DOHH2 (cell line): ENCODE data around the gene BEST2.
A peak's percentile ranks its signal among the peaks of the same experiment; 100 is the strongest.

Experiments used
- H3F3A ChIP-seq: fragments of 200-600 bp; sonication (generic), shearing (Covaris generic); 2 replicates; pipeline ENCODE4 v1.6.0; 2016; ENCODE audit warnings: antibody characterized with exemption, mild to moderate bottlenecking; ENCODE audit not compliant: control insufficient read depth, insufficient read depth
- H3K27ac ChIP-seq: fragments of 200-600 bp; sonication (generic); 2 replicates; pipeline ENCODE4 v1.5.1; 2014; ENCODE audit warnings: low read depth, mild to moderate bottlenecking, low read length, moderate library complexity
- H3K27me3 ChIP-seq: fragments of 200-600 bp; sonication (generic); 2 replicates; pipeline ENCODE4 v1.6.1; 2014; ENCODE audit warnings: mild to moderate bottlenecking, low read length, mixed read lengths; ENCODE audit not compliant: control insufficient read depth
- H3K36me3 ChIP-seq: fragments of 200-600 bp; sonication (generic); 2 replicates; pipeline ENCODE4 v1.6.1; 2014; ENCODE audit warnings: mild to moderate bottlenecking, low read length, moderate library complexity, mixed read lengths; ENCODE audit not compliant: control insufficient read depth
- H3K4me1 ChIP-seq: fragments of 200-600 bp; sonication (generic); 2 replicates; pipeline ENCODE4 v1.6.1; 2014; ENCODE audit warnings: mild to moderate bottlenecking, low read length, mixed read lengths; ENCODE audit not compliant: control insufficient read depth
- H3K4me2 ChIP-seq: fragments of 200-600 bp; sonication (generic); 2 replicates; pipeline ENCODE4 v1.6.0; 2014; ENCODE audit warnings: mild to moderate bottlenecking, low read length, moderate library complexity
- H3K4me3 ChIP-seq: fragments of 200-600 bp; sonication (generic); 2 replicates; pipeline ENCODE4 v1.5.1; 2014; ENCODE audit warnings: mild to moderate bottlenecking, low read length, mixed read lengths
- H3K79me2 ChIP-seq: fragments of 200-600 bp; sonication (generic); 2 replicates; pipeline ENCODE4 v1.6.1; 2014; ENCODE audit warnings: mild to moderate bottlenecking, low read length, mixed read lengths; ENCODE audit not compliant: control insufficient read depth
- H3K9me2 ChIP-seq: fragments of 200-600 bp; sonication (generic); replicated peaks from 2 replicates; pipeline ENCODE4 v1.6.1; 2014; ENCODE audit warnings: mild to moderate bottlenecking, low read length, mixed read lengths; ENCODE audit not compliant: control insufficient read depth
- H3K9me3 ChIP-seq: fragments of 200-600 bp; sonication (generic); 2 replicates; pipeline ENCODE4 v1.6.1; 2014; ENCODE audit warnings: antibody characterized with exemption, low read length, mixed read lengths; ENCODE audit not compliant: control insufficient read depth, insufficient read depth
- H4K20me1 ChIP-seq: fragments of 200-600 bp; sonication (generic); 2 replicates; pipeline ENCODE4 v1.6.0; 2014; ENCODE audit warnings: low read depth, mild to moderate bottlenecking, antibody characterized with exemption, low read length, moderate library complexity; ENCODE audit not compliant: control insufficient read depth, insufficient read depth
- EZH2phosphoT487 ChIP-seq: fragments of 200-600 bp; sonication (generic); IDR thresholded peaks from 2 replicates; pipeline ENCODE4 v1.6.1; 2017; ENCODE audit warnings: borderline replicate concordance, mild to moderate bottlenecking, antibody characterized with exemption, low read length, moderate library complexity, mixed read lengths
- TF ChIP-seq, protein P1 (sequence below): fragments of 200-600 bp; sonication (generic); IDR thresholded peaks from one replicate; pipeline ENCODE4 v1.5.1; 2014; ENCODE audit warnings: antibody characterized with exemption, mild to moderate bottlenecking, low read depth, low read length; ENCODE audit not compliant: poor library complexity, severe bottlenecking

Gene BEST2

GRCh38 chr19:12756150-12756883 is 4.7 kb downstream of the BEST2 start:
- Histone ChIP-seq H3F3A (no peaks in the 10 kb centered on the region), H3K79me2 (no peaks in the 10 kb centered on the region), H4K20me1 (no peaks in the 10 kb centered on the region), H3K36me3 (no peaks in the 10 kb centered on the region), H3K9me2 (no peaks in the 10 kb centered on the region), H3K27ac (no peak overlapping the region), H3K27me3 (peaks cover 15% of the 10 kb centered on the region), H3K9me3 (no peaks in the 10 kb centered on the region), H3K4me1 (peaks cover 2% of the 10 kb centered on the region; the same call in 1 of the 2 replicates), H3K4me2 (no peak overlapping the region), H3K4me3 (no peak overlapping the region)
- no peak for TF ChIP-seq EZH2phosphoT487
- TF ChIP-seq, protein P1, sequence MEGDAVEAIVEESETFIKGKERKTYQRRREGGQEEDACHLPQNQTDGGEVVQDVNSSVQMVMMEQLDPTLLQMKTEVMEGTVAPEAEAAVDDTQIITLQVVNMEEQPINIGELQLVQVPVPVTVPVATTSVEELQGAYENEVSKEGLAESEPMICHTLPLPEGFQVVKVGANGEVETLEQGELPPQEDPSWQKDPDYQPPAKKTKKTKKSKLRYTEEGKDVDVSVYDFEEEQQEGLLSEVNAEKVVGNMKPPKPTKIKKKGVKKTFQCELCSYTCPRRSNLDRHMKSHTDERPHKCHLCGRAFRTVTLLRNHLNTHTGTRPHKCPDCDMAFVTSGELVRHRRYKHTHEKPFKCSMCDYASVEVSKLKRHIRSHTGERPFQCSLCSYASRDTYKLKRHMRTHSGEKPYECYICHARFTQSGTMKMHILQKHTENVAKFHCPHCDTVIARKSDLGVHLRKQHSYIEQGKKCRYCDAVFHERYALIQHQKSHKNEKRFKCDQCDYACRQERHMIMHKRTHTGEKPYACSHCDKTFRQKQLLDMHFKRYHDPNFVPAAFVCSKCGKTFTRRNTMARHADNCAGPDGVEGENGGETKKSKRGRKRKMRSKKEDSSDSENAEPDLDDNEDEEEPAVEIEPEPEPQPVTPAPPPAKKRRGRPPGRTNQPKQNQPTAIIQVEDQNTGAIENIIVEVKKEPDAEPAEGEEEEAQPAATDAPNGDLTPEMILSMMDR, result no peak

GRCh38 chr19:12757544-12758274 is 6.1 kb downstream of the BEST2 start:
- H3K27me3 ChIP-seq, result peaks cover 6% of the 10 kb centered on the region; the same call in 1 of the 2 replicates
- H3K4me3 ChIP-seq, result peak overlapping the region; percentile 44
- H3K79me2 ChIP-seq, result no peaks in the 10 kb centered on the region
- H3K9me2 ChIP-seq, result no peaks in the 10 kb centered on the region
- TF ChIP-seq, protein P1, result peak; percentile 92
- TF ChIP-seq EZH2phosphoT487, result no peak
- peak overlapping the region; percentile 53 for H3K4me2 ChIP-seq
- H3K4me1 ChIP-seq, result peaks cover 2% of the 10 kb centered on the region; the same call in 1 of the 2 replicates
- no peaks in the 10 kb centered on the region for H3K36me3 ChIP-seq
- no peaks in the 10 kb centered on the region for H3K9me3 ChIP-seq
- H3F3A ChIP-seq, result no peaks in the 10 kb centered on the region
- H3K27ac ChIP-seq, result no peak overlapping the region
- H4K20me1 ChIP-seq, result no peaks in the 10 kb centered on the region

DNA sequence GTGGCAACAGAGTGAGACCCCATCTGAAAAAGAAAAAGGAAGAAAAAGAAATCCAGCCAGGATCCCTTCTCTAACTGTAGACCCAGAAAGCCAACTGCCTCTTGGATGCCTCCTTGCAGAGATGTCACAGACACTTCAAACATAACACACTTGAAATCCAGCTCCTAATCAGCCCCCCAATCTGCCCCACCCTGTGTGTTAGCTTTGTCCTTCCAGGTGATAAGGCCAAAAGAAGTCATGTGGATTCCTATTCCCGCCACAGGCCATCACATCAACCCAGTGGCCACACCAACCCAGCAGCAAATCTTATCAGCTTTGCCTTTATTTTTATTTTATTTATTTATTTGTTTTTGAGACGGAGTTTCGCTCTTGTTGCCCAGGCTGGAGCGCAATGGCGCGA is 8.1 kb downstream of the BEST2 start:
- H3K79me2 ChIP-seq, result no peaks in the 10 kb centered on the region
- no peak overlapping the region for H3K4me3 ChIP-seq
- H3K36me3 ChIP-seq, result no peaks in the 10 kb centered on the region
- H3K9me3 ChIP-seq, result no peaks in the 10 kb centered on the region
- 0 out of 2 replicates have a peak, but pooled peaks cover 2% of the 10 kb centered on the region for H3K27me3 ChIP-seq
- H3K9me2 ChIP-seq, result no peaks in the 10 kb centered on the region
- peaks cover 2% of the 10 kb centered on the region; the same call in 1 of the 2 replicates for H3K4me1 ChIP-seq
- TF ChIP-seq EZH2phosphoT487, result no peak
- TF ChIP-seq, protein P1, result no peak
- no peaks in the 10 kb centered on the region for H3F3A ChIP-seq
- H3K4me2 ChIP-seq, result no peak overlapping the region
- no peaks in the 10 kb centered on the region for H4K20me1 ChIP-seq
- no peak overlapping the region for H3K27ac ChIP-seq
